ENCODE measurements around the gene CAB39.
A peak's percentile ranks its signal among the peaks of the same experiment; 100 is the strongest.

Gene CAB39

GRCh38 chr2:230785346-230785745 lies 72.7 kb downstream of the CAB39 start:
- no peak for DNase-seq
- peaks cover 55% of the 10 kb centered on the region for H3K36me3 Mint-ChIP-seq (ENCODE audit: low read depth)
- peaks cover 36% of the 10 kb centered on the region for H3K9me3 Mint-ChIP-seq
- peak overlapping the region; percentile 60 for H3K27ac Mint-ChIP-seq
- H3K4me1 Mint-ChIP-seq (ENCODE audit: low read depth): peaks cover 78% of the 10 kb centered on the region
- no peak overlapping the region for H3K4me3 Mint-ChIP-seq
- H3K27me3 Mint-ChIP-seq: no peaks in the 10 kb centered on the region

GRCh38 chr2:230787101-230787500 lies 74.5 kb downstream of the CAB39 start:
- Mint-ChIP-seq H3K27me3 (no peaks in the 10 kb centered on the region), H3K9me3 (peaks cover 36% of the 10 kb centered on the region), H3K4me1 (ENCODE audit: low read depth) (peaks cover 74% of the 10 kb centered on the region), H3K36me3 (ENCODE audit: low read depth) (peaks cover 37% of the 10 kb centered on the region), H3K4me3 (no peak overlapping the region), H3K27ac (no peak overlapping the region)
- DNase-seq: no peak

- peak overlapping the region; percentile 76 for H3K27ac Mint-ChIP-seq
- no peak for DNase-seq
- peaks cover 21% of the 10 kb centered on the region for H3K36me3 Mint-ChIP-seq (ENCODE audit: low read depth)
- H3K27me3 Mint-ChIP-seq: no peaks in the 10 kb centered on the region
- H3K4me1 Mint-ChIP-seq (ENCODE audit: low read depth): peaks cover 78% of the 10 kb centered on the region
- H3K4me3 Mint-ChIP-seq: no peak overlapping the region
- peaks cover 38% of the 10 kb centered on the region for H3K9me3 Mint-ChIP-seq
These were observed 76.0 kb downstream of the CAB39 start for GRCh38 chr2:230788554-230789175.

- no peaks in the 10 kb centered on the region for H3K36me3 Mint-ChIP-seq (ENCODE audit: low read depth)
- H3K4me3 Mint-ChIP-seq: no peak overlapping the region
- peak overlapping the region; percentile 81 for H3K27ac Mint-ChIP-seq
- no peaks in the 10 kb centered on the region for H3K27me3 Mint-ChIP-seq
- H3K9me3 Mint-ChIP-seq: peaks cover 28% of the 10 kb centered on the region
- DNase-seq: no peak
- H3K4me1 Mint-ChIP-seq (ENCODE audit: low read depth): peaks cover 70% of the 10 kb centered on the region
These were observed 78.3 kb downstream of the CAB39 start for GRCh38 chr2:230790981-230791380.

GRCh38 chr2:230793572-230794359 lies 81.1 kb downstream of the CAB39 start:
- no peak overlapping the region for H3K27ac Mint-ChIP-seq
- H3K4me3 Mint-ChIP-seq: peak overlapping the region; percentile 64
- no peaks in the 10 kb centered on the region for H3K27me3 Mint-ChIP-seq
- peaks cover 7% of the 10 kb centered on the region for H3K36me3 Mint-ChIP-seq (ENCODE audit: low read depth)
- peaks cover 56% of the 10 kb centered on the region for H3K4me1 Mint-ChIP-seq (ENCODE audit: low read depth)
- peaks cover 13% of the 10 kb centered on the region for H3K9me3 Mint-ChIP-seq
- peak; percentile 69 for DNase-seq

- no peaks in the 10 kb centered on the region for H3K27me3 Mint-ChIP-seq
- H3K36me3 Mint-ChIP-seq (ENCODE audit: low read depth): peaks cover 14% of the 10 kb centered on the region
- peak; percentile 58 for DNase-seq
- H3K4me3 Mint-ChIP-seq: peak overlapping the region; percentile 64
- peaks cover 5% of the 10 kb centered on the region for H3K9me3 Mint-ChIP-seq
- no peak overlapping the region for H3K27ac Mint-ChIP-seq
- H3K4me1 Mint-ChIP-seq (ENCODE audit: low read depth): peaks cover 49% of the 10 kb centered on the region
These were observed 81.9 kb downstream of the CAB39 start for GRCh38 chr2:230794497-230794896.

- no peak for DNase-seq
- H3K27ac Mint-ChIP-seq: no peak overlapping the region
- peaks cover 28% of the 10 kb centered on the region for H3K36me3 Mint-ChIP-seq (ENCODE audit: low read depth)
- H3K4me3 Mint-ChIP-seq: peak overlapping the region; percentile 6
- H3K9me3 Mint-ChIP-seq: peaks cover 2% of the 10 kb centered on the region
- H3K4me1 Mint-ChIP-seq (ENCODE audit: low read depth): peaks cover 40% of the 10 kb centered on the region
- no peaks in the 10 kb centered on the region for H3K27me3 Mint-ChIP-seq
These were observed 83.2 kb downstream of the CAB39 start for GRCh38 chr2:230795856-230796255.

GRCh38 chr2:230796280-230796862 lies 83.7 kb downstream of the CAB39 start:
- H3K27me3 Mint-ChIP-seq: no peaks in the 10 kb centered on the region
- H3K4me1 Mint-ChIP-seq (ENCODE audit: low read depth): peaks cover 37% of the 10 kb centered on the region
- DNase-seq: no peak
- H3K36me3 Mint-ChIP-seq (ENCODE audit: low read depth): peaks cover 33% of the 10 kb centered on the region
- no peak overlapping the region for H3K27ac Mint-ChIP-seq
- H3K9me3 Mint-ChIP-seq: peaks cover 2% of the 10 kb centered on the region
- peak overlapping the region; percentile 6 for H3K4me3 Mint-ChIP-seq

- H3K4me3 Mint-ChIP-seq: no peak overlapping the region
- no peak overlapping the region for H3K27ac Mint-ChIP-seq
- H3K9me3 Mint-ChIP-seq: peaks cover 2% of the 10 kb centered on the region
- DNase-seq: no peak
- H3K27me3 Mint-ChIP-seq: no peaks in the 10 kb centered on the region
- peaks cover 48% of the 10 kb centered on the region for H3K36me3 Mint-ChIP-seq (ENCODE audit: low read depth)
- peaks cover 24% of the 10 kb centered on the region for H3K4me1 Mint-ChIP-seq (ENCODE audit: low read depth)
These were observed 85.2 kb downstream of the CAB39 start for GRCh38 chr2:230797515-230798495.

GRCh38 chr2:230798769-230799399 lies 86.2 kb downstream of the CAB39 start:
- DNase-seq: no peak
- H3K27ac Mint-ChIP-seq: no peak overlapping the region
- H3K4me3 Mint-ChIP-seq: no peak overlapping the region
- H3K9me3 Mint-ChIP-seq: no peaks in the 10 kb centered on the region
- H3K4me1 Mint-ChIP-seq (ENCODE audit: low read depth): peaks cover 18% of the 10 kb centered on the region
- peaks cover 58% of the 10 kb centered on the region for H3K36me3 Mint-ChIP-seq (ENCODE audit: low read depth)
- no peaks in the 10 kb centered on the region for H3K27me3 Mint-ChIP-seq

GRCh38 chr2:230805353-230806017 lies 92.8 kb downstream of the CAB39 start:
- Mint-ChIP-seq H3K36me3 (ENCODE audit: low read depth) (peaks cover 92% of the 10 kb centered on the region), H3K4me3 (no peak overlapping the region), H3K4me1 (ENCODE audit: low read depth) (peaks cover 34% of the 10 kb centered on the region), H3K9me3 (no peaks in the 10 kb centered on the region), H3K27ac (peak overlapping the region; percentile 69), H3K27me3 (no peaks in the 10 kb centered on the region)
- no peak for DNase-seq

GRCh38 chr2:230807729-230808128 lies 95.1 kb downstream of the CAB39 start:
- Mint-ChIP-seq H3K4me3 (no peak overlapping the region), H3K27ac (peak overlapping the region; percentile 64), H3K9me3 (no peaks in the 10 kb centered on the region), H3K4me1 (ENCODE audit: low read depth) (peaks cover 36% of the 10 kb centered on the region), H3K36me3 (ENCODE audit: low read depth) (peaks cover 92% of the 10 kb centered on the region), H3K27me3 (no peaks in the 10 kb centered on the region)
- no peak for DNase-seq

GRCh38 chr2:230809015-230809414 lies 96.4 kb downstream of the CAB39 start:
- Mint-ChIP-seq H3K36me3 (ENCODE audit: low read depth) (peaks cover 92% of the 10 kb centered on the region), H3K4me3 (no peak overlapping the region), H3K27ac (peak overlapping the region; percentile 31), H3K4me1 (ENCODE audit: low read depth) (peaks cover 31% of the 10 kb centered on the region), H3K27me3 (no peaks in the 10 kb centered on the region), H3K9me3 (no peaks in the 10 kb centered on the region)
- DNase-seq: no peak

Data from activated T-cell treated with anti-CD3 and anti-CD28 coated beads, Interleukin-2, amount 50 U/mL, for 24 hours (primary cell).